Upper lobe of right lung (tissue), 1 donor: ENCODE data around the gene CCDC30. TPM values are rescaled to one million over a fixed set of nuclear protein-coding genes. Genes with fewer than 3 reads are reported as not detected.

Source experiments
- ATAC-seq: fragments of 200-7000 bp; cut with Tn5 transposase; one replicate; pipeline ENCODE4 v1.9.1; 2020; ENCODE audit warnings: mild to moderate bottlenecking, moderate library complexity
- DNase-seq: peaks from one replicate; pipeline ENCODE4 v3.0.0-alpha.2; 2020
- H3K27ac ChIP-seq: fragments of 200-600 bp; one replicate; pipeline ENCODE4 v1.8.0; 2022
- H3K27me3 ChIP-seq: fragments of 200-600 bp; one replicate; pipeline ENCODE4 v1.8.0; 2022; ENCODE audit warnings: mild to moderate bottlenecking
- H3K36me3 ChIP-seq: fragments of 200-600 bp; one replicate; pipeline ENCODE4 v1.8.0; 2022
- H3K4me1 ChIP-seq: fragments of 200-600 bp; one replicate; pipeline ENCODE4 v1.8.0; 2022
- H3K4me3 ChIP-seq: fragments of 200-600 bp; one replicate; pipeline ENCODE4 v1.8.0; 2022; ENCODE audit warnings: mild to moderate bottlenecking
- H3K9me3 ChIP-seq: fragments of 200-600 bp; one replicate; pipeline ENCODE4 v1.8.0; 2022
- CTCF ChIP-seq: fragments of 200-600 bp; IDR thresholded peaks from one replicate; pipeline ENCODE4 v1.8.0; 2022; ENCODE audit warnings: antibody characterized with exemption
- intact Hi-C: fragments of 100-400 bp; cut with DNase I; formaldehyde crosslinking; loops from one replicate; pipeline ENCODE4 v1.11.0; 2022
- long read RNA-seq: library from polyadenylated mRNA; unstranded; transcript quantifications from one replicate; pipeline ENCODE4 v2.0.0, GENCODE V29; 2021
- total RNA-seq: library from RNA; stranded (reverse); fragmentation: NEBNext Ultra II Directional; extraction: Animal tissue kit (Norgen Biotek cat#: 25700); gene quantifications from one replicate; pipeline ENCODE4 v1.2.1, GENCODE V29; 2021
- donor health status: DM: no; HTN: yes; CAD: no; lungs with severe emphysema.

Gene CCDC30
- total RNA-seq, result 5.0 TPM
- long read RNA-seq, partial matches to known transcripts, result 0 of 4 reads
- long read RNA-seq, other reads (novel, unspliced or antisense), result 4 of 4 reads

GRCh38 chr1:42462828-42463763 lies at the start of gene CCDC30:
Gene CCDC30, plus strand, starts transcription at chr1:42463286. Its CDS starts 17,266 bp downstream, at chr1:42480552.
- H3K4me3 ChIP-seq, result peak within 1 kb of the TSS; percentile 79
- no peaks in the 10 kb centered on the region for H3K9me3 ChIP-seq
- intact Hi-C loops, result no loop called here
- peak; percentile 97 for DNase-seq
- H3K27ac ChIP-seq, result peak within 1 kb of the TSS; percentile 75
- TF ChIP-seq CTCF, result no peak
- H3K27me3 ChIP-seq, result no peaks in the 10 kb centered on the region
- H3K4me1 ChIP-seq, result peaks cover 15% of the 10 kb centered on the region
- H3K36me3 ChIP-seq, result peaks cover 31% of the 10 kb centered on the region
- peak; percentile 100 for ATAC-seq

- DNase-seq (no peak), ATAC-seq (no peak)
- no peaks in the 10 kb centered on the region for H3K4me1 ChIP-seq
- intact Hi-C loops, result no loop called here
- H3K4me3 ChIP-seq, result no peak overlapping the region
- no peaks in the 10 kb centered on the region for H3K9me3 ChIP-seq
- H3K27ac ChIP-seq, result no peak overlapping the region
- H3K27me3 ChIP-seq, result no peaks in the 10 kb centered on the region
- no peak for TF ChIP-seq CTCF
- H3K36me3 ChIP-seq, result no peaks in the 10 kb centered on the region
These were observed 48.3 kb upstream of the CCDC30 start for GRCh38 chr1:42414551-42415496.

- Histone ChIP-seq H3K9me3 (no peaks in the 10 kb centered on the region), H3K36me3 (no peaks in the 10 kb centered on the region), H3K27me3 (no peaks in the 10 kb centered on the region), H3K27ac (no peak overlapping the region), H3K4me3 (no peak overlapping the region), H3K4me1 (peaks cover 12% of the 10 kb centered on the region)
- DNase-seq, result no peak
- peak; percentile 54 for ATAC-seq
- intact Hi-C loops, result no loop called here
- no peak for TF ChIP-seq CTCF
These were observed 45.9 kb upstream of the CCDC30 start for GRCh38 chr1:42417166-42417565.

GRCh38 chr1:42418516-42418915 lies 44.6 kb upstream of the CCDC30 start:
- Histone ChIP-seq H3K27me3 (no peaks in the 10 kb centered on the region), H3K4me1 (peaks cover 12% of the 10 kb centered on the region), H3K36me3 (no peaks in the 10 kb centered on the region), H3K4me3 (no peak overlapping the region), H3K9me3 (no peaks in the 10 kb centered on the region), H3K27ac (no peak overlapping the region)
- ATAC-seq (no peak), DNase-seq (no peak)
- intact Hi-C loops, result no loop called here
- no peak for TF ChIP-seq CTCF

GRCh38 chr1:42419126-42419821 lies 43.8 kb upstream of the CCDC30 start:
- H3K27me3 ChIP-seq, result no peaks in the 10 kb centered on the region
- H3K9me3 ChIP-seq, result no peaks in the 10 kb centered on the region
- ATAC-seq, result peak; percentile 27
- TF ChIP-seq CTCF, result no peak
- intact Hi-C loops, result no loop called here
- H3K4me1 ChIP-seq, result peaks cover 12% of the 10 kb centered on the region
- H3K27ac ChIP-seq, result no peak overlapping the region
- no peak for DNase-seq
- H3K36me3 ChIP-seq, result no peaks in the 10 kb centered on the region
- H3K4me3 ChIP-seq, result no peak overlapping the region
